HepG2 (cell line): ENCODE data around the gene METRN. TPM values are rescaled to one million over a fixed set of nuclear protein-coding genes. Genes with fewer than 3 reads are reported as not detected.

Experiments
- ATAC-seq: fragments of 200-7000 bp; cut with Tn5 transposase; 3 replicates; pipeline ENCODE4 v1.9.1; 2020; ENCODE audit warnings: mild to moderate bottlenecking, moderate library complexity
- BruUV-seq: library from RNA; stranded (reverse); fragments of 400-500 nt; replicated peaks from 2 replicates; lab custom pipeline; 2021; lab: Mats Ljungman, UMichigan
- CTCF ChIA-PET: fragments of 300-600 bp; formaldehyde crosslinking; extraction: SDS; loops from one replicate; lab custom pipeline; 2021; ENCODE audit warnings: low total read pairs, inconsistent platforms, low intra/inter-chr PET ratio; lab: Yijun Ruan, JAX
- POLR2A ChIA-PET: fragments of 350-600 bp; sonication (Branson Sonifier 250); formaldehyde crosslinking; loops from one replicate; lab custom pipeline; 2020; ENCODE audit warnings: antibody characterized with exemption, inconsistent platforms; lab: Yijun Ruan, JAX
- DNase-seq: peaks from one replicate; pipeline ENCODE4 v3.0.0-alpha.2; 2015; ENCODE audit warnings: low spot score
- FAIRE-seq: peaks from 3 replicates; lab custom pipeline; 2011; peaks lifted over from hg19 to GRCh38; lab: Jason Lieb, UNC
- H2AFZ ChIP-seq: one replicate; pipeline ENCODE4 v1.6.1; 2011; ENCODE audit warnings: low read length, inconsistent platforms
- H3K27ac ChIP-seq: fragments of 300-600 bp; 3 replicates; pipeline ENCODE4 v1.8.0; 2011; ENCODE audit warnings: mixed run types, mild to moderate bottlenecking, mixed read lengths, low read length, inconsistent platforms; ENCODE audit not compliant: insufficient read depth; ENCODE audit errors: extremely low read length
- H3K27me3 ChIP-seq, 2 experiments: fragments of 200-600 bp in 1 of 2; 2 replicates in 1 of 2; 3 replicates in 1 of 2; pipeline versions ENCODE4 v1.6.0 to v1.8.0; 2011; ENCODE audit warnings: low read length in 2 of 2, mild to moderate bottlenecking in 2 of 2, moderate library complexity in 2 of 2, inconsistent platforms in 1 of 2; ENCODE audit not compliant: insufficient read depth in 2 of 2, control insufficient read depth in 1 of 2
- H3K36me3 ChIP-seq, 2 experiments: fragments of 200-600 bp in 1 of 2; replicated peaks in 1 of 2; 2 replicates in 1 of 2; 3 replicates in 1 of 2; pipeline versions ENCODE4 v1.5.1 to v1.8.0; 2011; ENCODE audit warnings: low read length in 2 of 2, inconsistent platforms in 1 of 2; ENCODE audit not compliant: insufficient read depth in 2 of 2, control insufficient read depth in 1 of 2
- H3K4me1 ChIP-seq: 2 replicates; pipeline ENCODE4 v1.5.1; 2012; ENCODE audit warnings: low read length, inconsistent platforms; ENCODE audit not compliant: insufficient read depth
- H3K4me2 ChIP-seq: 2 replicates; pipeline ENCODE4 v1.6.0; 2011; ENCODE audit warnings: low read depth, low read length, inconsistent platforms
- H3K4me3 ChIP-seq, 3 experiments: fragments of 200-600 bp in 1 of 3; sonication (generic), shearing (Covaris generic) in 1 of 3; replicated peaks in 1 of 3; 2 replicates each; pipeline ENCODE4 v1.5.1; 2011 to 2016; ENCODE audit warnings: low read length in 3 of 3, inconsistent platforms in 2 of 3, low read depth in 2 of 3, mild to moderate bottlenecking in 2 of 3, control low read depth in 1 of 3, mixed read lengths in 1 of 3; ENCODE audit not compliant: insufficient read depth in 1 of 3
- H3K79me2 ChIP-seq: one replicate; pipeline ENCODE4 v1.6.1; 2011; ENCODE audit warnings: low read length, inconsistent platforms; ENCODE audit not compliant: insufficient read depth
- H3K9ac ChIP-seq: 2 replicates; pipeline ENCODE4 v1.6.0; 2011; ENCODE audit warnings: mild to moderate bottlenecking, low read depth, low read length, inconsistent platforms; ENCODE audit not compliant: insufficient read depth
- H3K9me3 ChIP-seq: 2 replicates; pipeline ENCODE4 v1.5.1; 2012; ENCODE audit warnings: mild to moderate bottlenecking, low read length
- H4K20me1 ChIP-seq: 2 replicates; pipeline ENCODE4 v1.6.0; 2011; ENCODE audit warnings: inconsistent platforms, mild to moderate bottlenecking, low read length, moderate library complexity; ENCODE audit not compliant: insufficient read depth
- AGO1 ChIP-seq: fragments of 200-400 bp; formaldehyde crosslinking; IDR thresholded peaks from 2 replicates; pipeline ENCODE4 v1.6.1; 2017; ENCODE audit warnings: mild to moderate bottlenecking, low read depth, low read length, moderate library complexity; ENCODE audit not compliant: poor library complexity, severe bottlenecking
- AGO2 ChIP-seq: fragments of 200-400 bp; formaldehyde crosslinking; optimal IDR thresholded peaks from 2 replicates; pipeline ENCODE3; 2017; ENCODE audit warnings: mild to moderate bottlenecking, low read depth, low read length, moderate library complexity
- KDM2A ChIP-seq: sonication (generic); formaldehyde crosslinking; IDR thresholded peaks from 2 replicates; pipeline ENCODE4 v1.4.0; 2020; ENCODE audit warnings: low read depth, missing genetic modification reagents, borderline replicate concordance
- KLF9 ChIP-seq: IDR thresholded peaks from 2 replicates; pipeline ENCODE4 v1.6.1; 2016; ENCODE audit warnings: low read depth
- NRL ChIP-seq: sonication (generic); formaldehyde crosslinking; IDR thresholded peaks from 2 replicates; pipeline ENCODE4 v1.5.0; 2020; ENCODE audit warnings: missing genetic modification reagents, mild to moderate bottlenecking, moderate library complexity, borderline replicate concordance
- POLR2G ChIP-seq: fragments of 200-400 bp; formaldehyde crosslinking; IDR thresholded peaks from 2 replicates; pipeline ENCODE4 v1.6.1; 2018; ENCODE audit warnings: mild to moderate bottlenecking, low read depth, low read length, moderate library complexity
- ZC3H4 ChIP-seq: sonication (generic); formaldehyde crosslinking; IDR thresholded peaks from 2 replicates; pipeline ENCODE4 v1.4.0; 2020; ENCODE audit warnings: missing genetic modification reagents, borderline replicate concordance
- ZNF776 ChIP-seq: sonication (generic); formaldehyde crosslinking; IDR thresholded peaks from 2 replicates; pipeline ENCODE4 v1.4.0; 2020; ENCODE audit warnings: mild to moderate bottlenecking, missing genetic modification reagents
- WGBS: methylation state at CpG from one replicate; pipeline ENCODE4 v1.1.6; 2017; ENCODE audit warnings: low lambda C conversion rate; 5-methylcytosine and 5-hydroxymethylcytosine counted together
- in situ Hi-C: cut with HindIII; loops from 2 replicates; pipeline ENCODE4 v1.10.0; 2017; ENCODE audit warnings: low pct_unique_long_range_greater_than_20kb; ENCODE audit not compliant: extremely low pct_ligation_motif_present
- intact Hi-C: fragments of 100-400 bp; cut with micrococcal nuclease; formaldehyde crosslinking; loops from one replicate; pipeline ENCODE4 v1.10.0; 2022; ENCODE audit not compliant: unreplicated experiment
- polyA plus RNA-seq, 8 experiments: library from polyadenylated mRNA; depleted of rRNA in 3 of 8; stranded (reverse) in 7 of 8; unstranded in 1 of 8; fragments of >200 nt; fragmentation: Illumina TruSeq in 4 of 8; extraction: Trizol in 4 of 8; gene quantifications; 2 replicates each; pipeline versions ENCODE4 v1.2.1 to v1.2.3, GENCODE V29; 2011 to 2016; ENCODE audit warnings: low read depth in 4 of 8, missing spikeins in 1 of 8, mixed read lengths in 1 of 8; ENCODE audit not compliant: insufficient read depth in 1 of 8
- total RNA-seq, 5 experiments: library from RNA; depleted of rRNA; stranded (reverse); fragments of >200 nt; fragmentation: Illumina TruSeq; extraction: Trizol; gene quantifications; 2 replicates each; pipeline ENCODE4 v1.2.3, GENCODE V29; 2016; ENCODE audit warnings: low read depth in 1 of 5
- TF ChIP-seq, protein P1 (sequence below): sonication (generic); formaldehyde crosslinking; IDR thresholded peaks from 2 replicates; pipeline ENCODE4 v1.5.1; 2020; ENCODE audit warnings: mild to moderate bottlenecking, missing genetic modification reagents, borderline replicate concordance

METRN gene
- total and polyA plus RNA-seq, 2 of the 13 experiments (the other 11 are each of a cell fraction or from before 2014, with no cell fraction given), result 25.5 to 46.1 TPM

DNA sequence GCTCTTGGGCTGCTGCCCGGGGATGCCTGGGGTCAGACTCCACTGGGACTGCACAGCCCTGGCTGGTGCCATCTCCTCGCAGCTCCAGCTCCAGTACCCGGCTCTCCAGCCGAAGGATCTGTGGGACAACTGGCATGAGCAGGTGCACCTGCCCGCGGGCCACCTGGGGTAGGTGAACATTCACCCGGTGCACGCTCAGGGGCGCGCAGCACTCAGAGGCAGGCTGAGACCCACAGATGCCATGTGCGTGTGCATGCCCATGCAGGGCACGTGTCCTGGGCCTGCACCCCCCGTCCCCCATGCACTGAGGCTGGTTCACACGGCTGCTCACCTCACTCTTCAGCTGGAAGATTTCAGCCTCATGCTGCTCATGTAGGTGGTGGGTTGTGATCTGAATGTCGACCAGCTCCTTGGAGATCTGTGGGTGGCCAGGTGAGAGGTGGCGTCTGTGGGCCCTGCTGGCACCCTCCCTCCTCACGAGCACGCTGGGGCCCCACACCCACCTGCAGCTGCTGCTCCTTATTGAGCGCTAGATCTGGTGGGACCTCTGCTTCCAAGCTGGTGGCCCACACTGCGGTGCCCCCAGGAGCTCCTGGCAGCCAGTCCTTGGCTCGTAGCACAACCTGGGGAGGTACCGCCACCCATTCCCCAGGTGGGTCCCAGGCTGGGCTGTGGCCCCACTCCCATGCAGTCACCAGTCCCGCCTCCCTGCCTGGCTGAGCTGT, 10.7 kb downstream of the METRN start:
- H3K36me3 ChIP-seq, result no peaks in the 10 kb centered on the region
- peak; percentile 56 for TF ChIP-seq AGO1
- peak; percentile 6; the same call in 1 of the 2 replicates for TF ChIP-seq POLR2G
- peak; percentile 51 for TF ChIP-seq AGO2
- TF ChIP-seq NRL (CRISPR knock-in tag), result 0 out of 2 replicates have a peak, but pooled peaks have one; percentile 4
- TF ChIP-seq ZNF776 (CRISPR knock-in tag), result 0 out of 2 replicates have a peak, but pooled peaks have one; percentile 0
- no peak for TF ChIP-seq ZC3H4 (CRISPR knock-in tag)
- TF ChIP-seq KDM2A (CRISPR knock-in tag), result peak; percentile 45; the same call in 1 of the 2 replicates
- no peak for TF ChIP-seq KLF9 (CRISPR knock-in tag)
- TF ChIP-seq, protein P1, sequence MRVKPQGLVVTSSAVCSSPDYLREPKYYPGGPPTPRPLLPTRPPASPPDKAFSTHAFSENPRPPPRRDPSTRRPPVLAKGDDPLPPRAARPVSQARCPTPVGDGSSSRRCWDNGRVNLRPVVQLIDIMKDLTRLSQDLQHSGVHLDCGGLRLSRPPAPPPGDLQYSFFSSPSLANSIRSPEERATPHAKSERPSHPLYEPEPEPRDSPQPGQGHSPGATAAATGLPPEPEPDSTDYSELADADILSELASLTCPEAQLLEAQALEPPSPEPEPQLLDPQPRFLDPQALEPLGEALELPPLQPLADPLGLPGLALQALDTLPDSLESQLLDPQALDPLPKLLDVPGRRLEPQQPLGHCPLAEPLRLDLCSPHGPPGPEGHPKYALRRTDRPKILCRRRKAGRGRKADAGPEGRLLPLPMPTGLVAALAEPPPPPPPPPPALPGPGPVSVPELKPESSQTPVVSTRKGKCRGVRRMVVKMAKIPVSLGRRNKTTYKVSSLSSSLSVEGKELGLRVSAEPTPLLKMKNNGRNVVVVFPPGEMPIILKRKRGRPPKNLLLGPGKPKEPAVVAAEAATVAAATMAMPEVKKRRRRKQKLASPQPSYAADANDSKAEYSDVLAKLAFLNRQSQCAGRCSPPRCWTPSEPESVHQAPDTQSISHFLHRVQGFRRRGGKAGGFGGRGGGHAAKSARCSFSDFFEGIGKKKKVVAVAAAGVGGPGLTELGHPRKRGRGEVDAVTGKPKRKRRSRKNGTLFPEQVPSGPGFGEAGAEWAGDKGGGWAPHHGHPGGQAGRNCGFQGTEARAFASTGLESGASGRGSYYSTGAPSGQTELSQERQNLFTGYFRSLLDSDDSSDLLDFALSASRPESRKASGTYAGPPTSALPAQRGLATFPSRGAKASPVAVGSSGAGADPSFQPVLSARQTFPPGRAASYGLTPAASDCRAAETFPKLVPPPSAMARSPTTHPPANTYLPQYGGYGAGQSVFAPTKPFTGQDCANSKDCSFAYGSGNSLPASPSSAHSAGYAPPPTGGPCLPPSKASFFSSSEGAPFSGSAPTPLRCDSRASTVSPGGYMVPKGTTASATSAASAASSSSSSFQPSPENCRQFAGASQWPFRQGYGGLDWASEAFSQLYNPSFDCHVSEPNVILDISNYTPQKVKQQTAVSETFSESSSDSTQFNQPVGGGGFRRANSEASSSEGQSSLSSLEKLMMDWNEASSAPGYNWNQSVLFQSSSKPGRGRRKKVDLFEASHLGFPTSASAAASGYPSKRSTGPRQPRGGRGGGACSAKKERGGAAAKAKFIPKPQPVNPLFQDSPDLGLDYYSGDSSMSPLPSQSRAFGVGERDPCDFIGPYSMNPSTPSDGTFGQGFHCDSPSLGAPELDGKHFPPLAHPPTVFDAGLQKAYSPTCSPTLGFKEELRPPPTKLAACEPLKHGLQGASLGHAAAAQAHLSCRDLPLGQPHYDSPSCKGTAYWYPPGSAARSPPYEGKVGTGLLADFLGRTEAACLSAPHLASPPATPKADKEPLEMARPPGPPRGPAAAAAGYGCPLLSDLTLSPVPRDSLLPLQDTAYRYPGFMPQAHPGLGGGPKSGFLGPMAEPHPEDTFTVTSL (CRISPR knock-in tag), result no peak
- BruUV-seq, result no TSS peak
- H3K9ac ChIP-seq, result no peak overlapping the region
- in situ Hi-C loops, result no loop called here
- no peak overlapping the region for H3K4me3 ChIP-seq
- H3K27me3 ChIP-seq, result peaks cover 0 to 3% of the 10 kb centered on the region in 2 experiments; a peak in 1 of 5 replicates
- H3K4me1 ChIP-seq, result peaks cover 19% of the 10 kb centered on the region
- no peak overlapping the region for H3K27ac ChIP-seq
- intact Hi-C loops, result no loop called here
- CTCF ChIA-PET, result no interaction called here
- H3K9me3 ChIP-seq, result no peaks in the 10 kb centered on the region
- POLR2A ChIA-PET, result interaction anchor here (1.2 to 2.6 kb wide), 3 partner anchors 10 to 35 kb away, joined by 3 to 14 read pairs (median 7); partner anchors contain the start of genes CIAO3 and MSLN
- no peaks in the 10 kb centered on the region for H3K79me2 ChIP-seq
- ATAC-seq (no peak), DNase-seq (no peak), FAIRE-seq (no peak)
- H3K4me2 ChIP-seq, result no peak overlapping the region
- H4K20me1 ChIP-seq, result no peaks in the 10 kb centered on the region
- 81% methylated on average over 3 of the region's 23 CpGs for WGBS
- no peak overlapping the region for H2AFZ ChIP-seq
